A204.1 (cell line): Measurements from ENCODE around the gene DDIT4.
"Not testable (repeated sequence)": the region's sequence is repeated elsewhere in the genome, so short reads cannot be mapped to it uniquely, and the experiment has no call there.

Experiments
- FAIRE-seq: peaks from 2 replicates; lab custom pipeline; 2012; peaks lifted over from hg19 to GRCh38; lab: Jason Lieb, UNC

The DDIT4 gene

DNA sequence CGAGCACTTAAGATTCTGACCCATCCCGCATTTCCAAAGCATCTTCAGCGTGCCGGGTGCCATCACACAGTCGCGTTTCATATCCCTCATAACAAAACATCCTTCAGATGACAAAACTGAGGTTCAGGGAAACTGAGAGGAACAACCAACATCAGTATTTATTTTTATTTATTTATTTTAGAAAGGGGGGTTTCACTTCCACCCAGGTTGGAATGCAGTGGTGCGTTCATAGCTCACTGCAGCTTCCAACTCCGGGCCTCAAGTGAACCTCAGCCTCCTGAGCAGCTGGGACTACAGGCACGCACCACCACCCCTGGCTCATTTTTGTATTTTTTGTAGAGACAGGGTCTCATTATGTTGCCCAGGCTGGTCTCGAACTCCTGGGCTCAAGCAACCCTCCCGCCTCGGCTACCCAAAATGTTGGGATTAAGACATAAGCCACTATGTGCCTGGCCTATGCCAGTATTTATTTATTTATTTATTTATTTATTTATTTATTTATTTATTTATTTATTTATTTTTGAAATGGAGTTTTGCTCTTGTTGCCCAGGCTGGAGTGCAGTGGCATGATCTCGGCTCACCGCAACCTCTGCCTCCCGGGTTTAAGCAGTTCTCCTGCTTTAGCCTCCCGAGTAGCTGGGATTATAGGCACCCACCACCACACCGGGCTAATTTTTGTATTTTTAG is 24.4 kb upstream of the DDIT4 start:
- FAIRE-seq = not testable (repeated sequence)

DNA sequence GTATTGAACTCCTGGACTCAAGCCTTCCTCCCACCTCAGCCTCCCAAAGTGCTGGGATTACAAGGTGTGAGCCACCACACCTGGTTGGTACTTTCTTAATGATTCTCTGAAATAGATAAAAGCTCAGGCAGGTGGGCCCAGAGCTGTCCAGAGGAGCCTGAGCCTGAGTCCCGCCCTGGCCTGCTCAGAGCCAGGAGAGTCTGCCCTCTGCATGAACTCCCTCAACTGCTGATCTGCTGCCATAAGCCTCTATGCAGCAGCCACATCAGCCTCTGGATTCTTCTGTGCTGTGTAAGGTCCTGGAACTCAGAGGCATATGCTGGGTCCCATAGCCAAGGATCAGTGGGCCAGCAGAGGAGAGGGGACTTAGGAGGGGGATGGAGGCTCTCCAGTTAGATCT is 23.1 kb upstream of the DDIT4 start:
- FAIRE-seq = no peak

DNA sequence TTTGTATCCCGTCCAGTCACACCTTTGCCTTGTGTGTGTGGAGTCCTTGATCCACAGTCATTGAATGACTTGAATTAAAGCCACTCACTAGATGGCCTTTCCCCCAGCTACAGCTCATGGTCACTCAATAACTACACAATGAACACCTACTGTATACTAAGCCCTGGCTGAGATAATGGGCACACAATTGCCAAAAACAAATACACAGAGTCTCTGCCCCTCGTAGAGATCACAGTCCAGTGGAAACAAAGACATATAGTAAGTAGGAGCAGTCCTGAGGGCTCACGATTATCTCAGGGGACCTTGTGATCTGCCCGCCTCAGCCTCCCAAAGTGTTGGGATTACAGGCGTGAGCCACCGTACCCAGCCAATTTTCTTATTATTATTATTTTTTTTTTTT is 22.1 kb upstream of the DDIT4 start:
- FAIRE-seq = no peak

DNA sequence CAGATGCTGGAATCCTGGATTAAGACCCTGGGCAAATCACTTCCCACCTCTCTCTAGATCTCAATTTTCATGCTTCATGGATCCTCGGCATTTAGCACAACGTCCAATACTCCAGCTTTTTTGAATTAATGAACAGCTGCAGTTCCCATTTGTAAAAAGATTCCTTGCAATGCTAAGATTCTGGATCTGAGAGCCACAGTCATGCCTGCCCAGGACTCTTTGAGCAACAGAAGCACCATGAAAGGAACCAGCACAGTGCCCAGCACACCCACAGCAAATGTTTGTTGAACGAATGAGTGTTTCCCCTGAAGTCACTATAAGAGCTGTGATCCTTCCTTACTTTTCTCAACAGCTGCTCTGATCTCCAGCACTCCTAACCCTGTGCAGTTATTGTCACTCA is 20.8 kb upstream of the DDIT4 start:
- FAIRE-seq = no peak

DNA sequence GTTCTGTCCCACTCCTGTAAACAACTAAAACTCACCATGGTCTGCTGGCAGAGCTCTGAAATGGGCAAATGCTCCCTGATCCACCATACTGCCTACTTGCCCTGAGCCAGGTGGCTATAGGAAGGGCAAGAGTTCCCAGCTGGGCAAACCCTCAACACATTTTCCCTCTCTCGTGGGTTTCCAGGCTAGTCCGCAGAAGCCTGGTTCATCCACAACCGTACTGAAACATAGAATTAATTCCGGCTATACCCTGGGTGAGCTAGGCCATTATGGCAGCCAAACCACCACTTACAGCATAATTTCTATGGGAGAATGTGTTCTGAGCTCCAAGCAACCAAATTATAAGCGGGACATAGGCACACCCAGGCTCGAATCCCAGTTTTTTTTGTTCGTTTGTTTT is 20.1 kb upstream of the DDIT4 start:
- FAIRE-seq = no peak

DNA sequence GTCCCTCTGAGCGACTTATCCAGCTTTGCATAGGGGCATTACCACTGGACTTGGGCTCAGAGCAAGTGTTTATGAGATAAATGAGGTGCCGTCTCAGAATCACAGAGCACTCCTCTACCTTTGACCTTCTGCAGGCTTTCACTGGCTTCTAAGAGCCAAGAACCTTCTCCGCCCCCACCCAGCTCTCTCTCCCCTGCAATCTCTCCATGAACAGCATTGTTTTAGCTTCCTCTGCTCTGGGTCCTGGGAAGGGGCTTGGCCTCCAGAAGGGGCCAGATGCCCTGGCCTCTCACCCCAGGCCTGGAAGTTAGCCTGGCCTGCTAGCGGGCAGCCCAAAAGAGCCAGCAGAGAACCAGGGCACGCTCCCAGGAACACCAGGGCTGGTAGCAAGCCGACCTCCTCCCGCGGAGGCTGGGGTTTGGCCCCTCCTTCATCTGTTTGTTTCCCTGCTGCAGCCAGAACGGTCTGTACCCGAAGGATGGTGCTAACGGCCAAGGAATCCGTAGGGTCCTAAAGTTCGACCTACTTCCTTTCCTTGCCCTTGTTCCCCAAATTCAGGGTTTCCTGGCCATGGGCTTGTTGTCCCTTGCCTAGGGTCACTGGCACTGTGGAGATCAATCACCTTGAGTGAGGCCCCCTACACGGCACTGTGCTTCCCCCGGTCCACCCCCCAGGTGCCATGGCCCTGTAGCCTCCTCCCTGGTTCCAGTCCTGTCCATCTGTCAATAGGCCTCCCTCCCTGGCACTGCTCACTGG is 18.7 kb upstream of the DDIT4 start:
- no peak for FAIRE-seq

DNA sequence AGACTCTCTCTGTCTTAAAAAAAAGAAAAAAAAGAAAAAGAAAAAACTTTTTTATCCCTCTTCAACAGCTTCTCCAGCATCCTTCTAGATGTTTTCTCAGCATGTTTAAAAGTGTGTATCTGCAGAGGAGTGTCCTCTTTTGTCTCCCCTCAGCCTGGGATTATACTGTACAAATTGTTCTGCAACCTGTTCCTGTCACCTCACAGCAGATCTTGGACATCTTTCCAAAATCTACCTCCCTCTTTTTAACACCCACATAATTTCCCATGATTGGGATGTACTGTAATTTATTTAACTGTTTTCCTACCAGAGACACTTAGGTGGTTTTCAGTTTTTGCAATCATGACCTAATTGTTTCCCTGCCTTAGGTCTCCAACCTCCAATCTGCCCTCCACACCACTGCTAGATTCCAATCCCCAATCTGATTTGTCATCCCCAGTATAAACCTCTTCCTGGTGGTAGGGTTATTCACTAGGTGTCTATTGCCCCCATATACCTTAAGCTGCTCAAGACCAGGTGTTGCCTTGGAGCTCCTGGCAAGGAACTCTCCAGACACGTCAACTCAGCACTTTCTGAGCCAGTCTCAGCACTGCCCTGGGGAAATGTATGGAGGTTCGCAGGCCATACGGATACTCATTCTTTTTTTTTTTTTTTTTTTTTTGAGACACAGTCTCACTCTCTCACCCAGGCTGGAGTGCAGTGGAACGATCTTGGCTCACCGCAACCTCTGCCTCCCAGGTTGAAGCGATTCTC is 17.6 kb upstream of the DDIT4 start:
- no peak for FAIRE-seq

DNA sequence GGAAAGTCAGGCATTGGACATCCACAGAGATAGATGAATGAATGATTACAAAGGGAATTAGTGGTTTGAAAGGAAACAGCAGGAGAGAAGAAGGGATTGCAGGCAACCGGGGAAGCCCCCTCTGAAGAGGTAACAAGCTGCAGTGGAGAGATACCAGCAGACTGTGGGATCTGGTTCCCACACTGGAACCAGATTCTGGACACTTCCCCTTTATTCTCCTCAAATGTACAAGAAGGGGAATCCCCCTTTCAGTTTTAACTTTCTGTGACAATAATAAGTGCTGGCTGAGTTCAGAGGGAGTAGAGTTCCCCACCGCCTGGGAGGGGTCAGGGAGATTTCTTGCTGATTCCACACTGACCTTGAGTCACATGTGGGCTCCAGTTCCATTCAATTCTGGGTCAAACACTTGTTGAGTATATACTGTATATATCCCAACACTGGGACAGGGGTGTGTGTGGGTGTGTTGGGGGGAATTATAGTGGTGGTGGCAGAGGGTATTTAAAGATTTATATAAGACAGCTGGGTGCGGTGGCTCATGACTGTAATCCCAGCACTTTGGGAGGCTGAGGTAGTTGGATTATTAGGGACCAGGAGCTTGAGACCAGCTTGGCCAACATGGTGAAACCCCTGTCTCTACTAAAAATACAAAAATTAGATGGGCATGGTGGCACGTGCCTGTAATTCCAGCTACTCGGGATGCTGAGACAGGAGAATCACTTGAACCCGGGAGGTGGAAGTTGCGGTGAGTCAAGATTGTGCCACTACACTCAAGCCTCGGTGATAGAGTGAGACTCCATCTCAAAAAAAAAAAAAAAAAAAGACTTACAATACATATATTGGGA is 16.5 kb upstream of the DDIT4 start:
- FAIRE-seq = no peak

DNA sequence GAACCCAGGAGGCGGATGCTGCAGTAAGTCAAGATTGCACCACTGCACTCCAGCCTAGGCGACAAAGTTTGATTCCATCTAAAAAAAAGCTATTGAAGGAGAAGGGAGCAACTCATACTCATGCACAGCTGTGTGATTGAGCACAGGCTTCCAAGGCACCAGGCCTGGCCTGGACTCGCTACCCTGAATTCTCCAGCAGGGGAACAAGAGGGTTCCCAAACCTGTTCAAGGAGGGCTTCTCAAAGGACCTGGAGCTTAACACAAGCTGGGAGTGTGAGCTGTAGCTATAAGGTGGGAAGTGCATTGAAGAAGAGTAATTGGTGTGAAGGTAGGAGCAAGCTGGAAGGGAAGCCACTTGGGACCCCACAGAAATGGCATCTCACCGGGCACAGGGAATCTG is 15.1 kb upstream of the DDIT4 start:
- FAIRE-seq = no peak

DNA sequence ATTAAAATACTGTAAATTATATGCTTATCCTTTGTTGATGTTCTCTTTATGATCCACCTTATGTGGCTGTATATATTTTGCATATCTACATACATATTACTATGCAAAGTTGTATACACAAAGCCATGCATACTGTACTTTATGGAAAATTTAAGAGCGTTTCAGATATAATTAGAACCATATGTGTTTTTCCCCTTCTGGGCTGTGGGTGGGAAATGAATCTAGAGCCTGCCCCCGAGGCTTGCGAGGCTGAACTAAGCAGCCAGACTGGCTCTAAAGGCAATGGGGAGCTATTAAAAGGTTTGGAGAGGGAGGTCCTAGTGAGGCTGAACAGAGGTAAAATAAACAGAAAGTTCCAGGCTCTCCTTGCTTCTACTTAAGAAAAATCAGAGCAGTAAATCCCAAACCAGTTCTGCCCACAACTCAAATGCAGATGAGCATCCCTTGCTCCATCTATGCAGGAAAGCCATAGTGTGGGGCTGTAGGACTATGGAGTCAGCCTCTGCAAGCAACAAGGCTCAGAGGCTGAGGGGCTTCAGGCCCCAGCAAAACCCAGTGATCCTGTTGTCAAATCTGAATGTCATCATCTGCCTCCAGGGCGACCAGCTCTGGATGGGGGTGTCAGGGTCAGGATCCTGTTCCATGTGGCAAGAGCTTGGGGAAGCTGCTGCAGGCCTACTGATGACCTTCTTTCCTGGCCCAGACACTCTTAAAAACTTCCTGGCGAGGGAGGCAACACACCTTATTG is 14.1 kb upstream of the DDIT4 start:
- FAIRE-seq = no peak

DNA sequence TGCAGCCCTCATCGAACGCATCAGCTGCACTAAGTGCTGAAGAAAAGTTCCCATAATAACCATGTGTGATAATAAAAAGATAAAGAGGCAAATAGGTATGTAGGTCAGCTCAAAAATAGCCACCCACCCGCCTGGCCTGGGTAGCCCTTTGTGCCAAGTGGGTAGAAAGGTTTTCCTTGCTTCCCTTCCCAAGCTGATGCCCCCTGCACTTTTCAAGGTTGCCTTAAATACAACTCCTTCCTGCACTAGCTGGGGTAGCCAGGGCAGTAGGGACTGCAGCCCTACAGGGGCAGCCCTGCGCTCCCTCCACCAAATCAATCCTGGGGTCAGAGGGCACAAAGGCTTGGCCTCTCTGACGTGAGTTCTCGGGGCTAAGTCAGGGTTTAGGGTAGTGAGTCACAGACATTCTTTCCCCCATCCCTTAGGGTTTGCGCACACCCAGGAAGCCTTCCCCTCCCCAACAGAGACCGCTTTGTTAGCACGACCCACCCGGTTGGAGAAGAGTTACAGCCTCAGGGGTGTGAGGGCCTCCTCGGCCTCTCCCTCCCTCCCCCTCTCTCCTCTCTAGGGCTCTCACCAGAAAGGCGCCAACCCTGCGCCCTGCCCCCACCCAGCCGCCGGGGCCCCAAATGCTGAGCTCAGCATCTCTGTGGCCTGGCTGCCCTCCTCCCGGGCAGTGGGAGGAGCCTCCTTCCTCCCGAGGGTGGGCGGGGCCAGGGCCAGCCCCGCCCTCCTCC is 13.3 kb upstream of the DDIT4 start:
- FAIRE-seq = no peak

DNA sequence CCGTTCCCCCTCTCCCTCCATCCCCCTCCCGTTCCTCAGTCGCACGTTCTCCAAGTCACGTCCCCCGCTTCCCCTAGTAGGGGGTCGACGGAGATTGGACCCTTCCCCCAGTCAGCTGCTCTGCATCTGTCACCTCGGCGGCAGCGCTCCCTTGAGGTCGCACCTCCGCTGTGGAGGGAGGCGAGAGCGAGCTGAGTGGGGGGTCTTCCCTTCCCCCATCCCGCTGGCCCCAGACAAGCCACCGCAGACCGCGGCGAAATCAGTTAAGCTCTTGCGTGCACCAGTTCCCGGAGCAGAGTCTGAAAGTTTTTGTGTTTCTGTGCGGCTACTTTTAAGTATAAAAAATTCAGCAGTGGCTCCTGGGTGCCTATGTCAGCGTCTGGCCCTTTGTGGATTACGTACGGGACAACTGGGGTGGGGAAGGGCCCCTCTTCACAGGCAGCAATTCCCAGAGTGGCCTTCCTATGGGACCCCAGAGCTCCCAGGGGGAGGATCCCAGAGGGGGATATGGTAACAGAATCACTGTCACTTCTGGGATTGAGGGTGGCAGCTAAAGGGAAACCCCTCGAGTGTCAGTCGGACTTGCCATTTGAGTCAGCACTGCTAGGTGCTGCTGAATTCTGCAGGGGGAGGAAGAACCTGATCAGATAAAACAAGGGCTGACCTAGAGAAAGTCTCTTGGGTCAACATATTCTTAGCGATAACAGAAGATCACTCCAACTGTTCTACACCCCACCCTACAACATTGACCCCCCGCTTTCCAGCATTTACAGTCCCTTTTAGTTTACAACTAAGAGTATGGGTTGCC is 12.5 kb upstream of the DDIT4 start:
- FAIRE-seq = no peak

DNA sequence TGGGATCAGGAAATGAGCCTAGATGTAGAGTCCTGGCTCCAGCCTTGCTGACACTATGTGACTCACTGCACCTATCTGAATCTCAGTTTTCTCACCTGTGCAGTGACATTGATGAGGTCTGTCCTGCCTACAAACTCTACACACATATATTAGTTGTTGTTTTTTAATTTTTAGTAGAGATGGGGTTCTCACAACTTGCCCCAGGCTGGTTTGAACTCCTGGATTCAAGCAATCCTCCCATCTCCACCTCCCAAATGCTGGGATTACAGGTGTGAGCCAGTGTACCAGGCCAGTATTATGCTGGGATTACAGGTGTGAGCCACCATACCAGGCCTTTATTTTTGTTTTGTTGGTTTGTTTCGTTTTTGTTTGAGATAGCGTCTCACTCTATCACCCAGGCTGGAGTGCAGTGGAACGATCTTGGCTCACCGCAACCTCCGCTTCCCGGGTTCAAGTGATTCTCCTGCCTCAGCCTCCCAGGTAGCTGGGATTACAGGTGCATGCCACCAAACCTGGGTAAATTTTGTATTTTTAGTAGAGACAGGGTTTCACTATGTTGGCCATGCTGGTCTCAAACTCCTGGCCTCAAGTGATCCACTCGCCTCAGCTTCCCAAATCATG is 11.8 kb upstream of the DDIT4 start:
- FAIRE-seq = no peak

DNA sequence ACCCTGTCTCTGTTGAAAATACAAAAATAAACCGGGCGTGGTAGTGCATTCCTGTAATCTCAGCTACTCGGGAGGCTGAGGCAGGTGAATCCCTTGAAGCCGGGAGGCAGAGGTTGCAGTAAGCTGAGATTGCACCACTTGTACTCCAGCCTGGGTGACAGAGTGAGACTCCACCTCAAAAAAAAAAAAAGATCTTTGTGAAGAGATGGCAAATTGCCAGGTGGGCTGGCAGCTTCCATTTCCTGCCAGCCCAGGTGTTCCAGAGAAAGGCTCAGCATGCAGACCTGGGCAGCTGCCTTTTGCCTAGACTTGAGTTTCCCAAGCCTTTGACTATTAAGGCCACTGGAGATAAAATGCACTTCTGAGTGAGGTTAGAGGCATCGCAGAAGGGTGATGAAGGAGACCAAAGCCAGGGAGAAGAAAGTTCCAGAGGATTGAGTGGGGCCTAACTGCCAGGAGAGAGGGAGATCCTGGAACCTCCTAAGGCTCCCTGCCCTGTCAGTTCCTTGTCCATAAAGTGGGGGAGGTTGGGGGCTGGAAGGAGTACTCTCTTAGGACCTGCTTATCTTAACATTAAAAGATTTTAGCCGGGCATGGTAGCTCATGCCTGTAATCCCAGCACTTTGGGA is 10.0 kb upstream of the DDIT4 start:
- no peak for FAIRE-seq

DNA sequence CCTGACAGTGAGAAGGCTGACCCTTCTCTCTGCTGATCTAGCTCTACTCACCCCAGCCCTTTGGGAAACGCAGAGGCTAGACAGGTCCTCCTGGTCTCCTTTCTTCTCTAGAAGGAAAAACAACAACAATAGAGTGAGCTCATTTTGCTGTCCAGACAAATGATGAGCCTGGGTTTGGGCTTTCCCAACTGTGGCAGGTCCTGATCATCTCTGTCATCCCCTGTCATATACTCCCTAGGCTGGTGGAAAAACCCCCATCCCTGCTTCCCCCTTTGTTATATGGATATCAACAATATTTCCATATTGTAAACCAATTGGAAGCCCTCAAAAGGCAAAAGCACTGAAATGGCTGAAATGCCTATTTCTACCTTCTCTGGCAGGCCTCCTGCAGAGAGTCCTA is 9.2 kb upstream of the DDIT4 start:
- FAIRE-seq = no peak

DNA sequence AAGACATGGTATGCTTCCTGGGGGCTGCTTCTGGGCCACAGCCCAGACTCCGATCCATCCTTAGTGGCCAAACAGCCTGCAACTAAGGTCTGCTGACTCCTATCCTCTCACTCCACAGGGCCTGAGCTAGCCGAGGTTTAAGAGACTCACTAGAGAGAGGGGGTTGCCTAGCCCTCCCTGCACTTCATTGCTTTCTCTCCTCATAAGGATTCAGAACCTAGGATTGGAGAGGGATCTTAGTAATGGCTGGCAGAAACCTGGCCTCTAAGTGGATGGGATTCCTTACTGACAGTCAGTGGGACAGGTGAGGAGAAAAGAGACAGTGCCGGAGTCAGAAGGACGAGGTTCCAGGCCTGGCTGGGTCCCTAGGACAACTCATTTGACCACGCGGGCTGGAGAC is 8.2 kb upstream of the DDIT4 start:
- no peak for FAIRE-seq

DNA sequence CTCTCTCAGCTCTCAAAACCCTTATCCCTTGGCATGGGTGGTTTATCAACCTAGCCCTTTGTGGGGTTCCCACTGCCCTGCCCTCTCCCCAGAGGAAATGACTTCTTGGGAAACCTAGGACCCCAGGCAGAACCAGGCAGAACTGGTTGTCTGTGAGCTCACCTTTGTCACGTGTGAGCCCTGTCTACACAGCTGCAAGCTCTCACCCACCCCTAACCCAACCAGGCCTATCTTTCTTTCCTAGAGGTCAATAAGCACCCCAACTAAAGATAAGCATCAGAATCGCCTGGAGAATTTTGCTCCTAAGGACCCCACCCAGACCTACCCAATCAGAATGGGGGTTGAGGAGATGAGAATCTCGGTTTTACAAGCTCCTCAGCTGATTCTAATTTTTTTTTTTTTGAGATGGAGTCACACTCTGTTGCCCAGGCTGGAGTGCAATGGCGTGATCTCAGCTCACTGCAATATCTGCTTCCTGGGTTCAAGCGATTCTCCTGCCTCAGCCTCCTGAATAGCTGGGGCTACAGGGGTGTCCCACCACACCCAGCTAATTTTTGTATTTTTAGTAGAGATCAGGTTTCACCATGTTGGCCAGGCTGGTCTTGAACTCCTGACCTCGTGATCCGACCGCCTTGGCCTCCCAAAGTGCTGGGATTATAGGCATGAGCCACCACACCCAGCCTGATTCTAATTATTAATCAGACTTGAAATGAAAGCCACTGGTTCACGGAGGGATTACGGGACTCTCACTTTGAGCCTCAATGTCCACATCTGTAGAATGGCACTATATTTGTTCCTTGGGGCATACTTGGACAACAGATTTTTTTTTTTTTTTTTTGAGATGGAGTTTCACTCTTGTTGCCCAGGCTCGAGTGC is 7.5 kb upstream of the DDIT4 start:
- no peak for FAIRE-seq

DNA sequence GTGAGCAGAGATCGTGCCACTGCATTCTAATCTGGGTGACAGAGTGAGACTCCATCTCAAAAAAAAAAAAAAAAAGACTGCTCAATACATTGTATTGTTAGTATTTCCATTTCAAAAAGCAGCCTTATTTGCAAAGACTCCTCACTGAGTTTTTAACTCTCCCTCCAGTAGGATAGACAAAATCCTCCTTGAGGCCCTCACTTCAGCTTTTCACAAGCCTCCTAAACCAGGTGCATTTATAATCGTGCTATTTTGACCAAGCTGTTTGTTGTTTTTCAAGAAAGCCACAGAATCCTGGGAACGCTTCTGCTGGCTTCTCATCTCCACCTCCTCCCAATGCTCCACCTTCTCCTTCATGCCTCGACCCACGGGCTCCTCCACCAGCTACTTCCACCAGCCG is 6.3 kb upstream of the DDIT4 start:
- no peak for FAIRE-seq
